ENCODE measurements around the gene ADAR.

The ADAR gene

DNA sequence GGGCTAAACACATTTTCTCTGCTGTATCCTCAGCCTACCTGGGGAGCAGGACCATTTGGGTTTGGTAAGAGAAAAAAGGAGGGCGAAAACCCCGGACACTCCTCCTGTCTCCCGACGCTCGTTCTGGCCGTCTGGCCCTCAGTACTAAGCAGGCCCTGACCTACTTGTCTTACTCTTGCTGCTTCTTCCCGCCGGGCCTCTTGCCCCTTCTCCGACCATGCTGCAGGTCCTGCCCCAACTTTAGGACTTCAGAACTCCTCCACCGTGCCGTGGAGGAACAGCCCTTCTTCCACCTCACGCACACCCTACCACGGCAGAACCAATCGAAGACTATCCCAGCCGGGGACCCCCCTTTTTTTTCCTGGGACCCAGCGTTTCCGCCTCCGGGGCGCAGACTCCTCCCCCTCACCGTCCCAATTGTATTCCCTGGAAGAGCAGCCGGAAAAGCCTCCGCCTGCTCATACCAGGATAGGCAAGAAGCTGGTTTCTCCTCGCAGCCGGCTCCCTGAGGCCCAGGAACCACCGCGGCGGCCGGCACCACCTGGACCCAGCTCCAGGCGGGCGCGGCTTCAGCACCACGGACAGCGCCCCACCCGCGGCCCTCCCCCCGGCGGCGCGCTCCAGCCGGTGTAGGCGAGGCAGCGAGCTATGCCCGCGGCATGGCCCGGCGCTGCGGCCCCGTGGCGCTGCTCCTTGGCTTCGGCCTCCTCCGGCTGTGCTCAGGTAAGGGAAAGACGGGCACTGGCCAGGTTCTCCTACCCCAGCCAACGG, 40.4 kb downstream of the ADAR start, which contains the start of gene CHRNB2:
Gene CHRNB2 (plus strand): TSS at position 393 of the 771 bp plus-strand sequence. CDS start 267 bp downstream, at position 660.
- Histone ChIP-seq H3K27me3 (ENCODE audit: control insufficient read depth, insufficient read depth, low read length) (peaks cover 9% of the 10 kb centered on the region), H3K27ac (ENCODE audit: low read length) (no peak within 1 kb of the TSS), H3K4me3 (ENCODE audit: low read length) (peak within 1 kb of the TSS; percentile 61), H3K9me3 (ENCODE audit: control insufficient read depth, low read depth, low read length) (no peaks in the 10 kb centered on the region), H3K4me1 (ENCODE audit: control insufficient read depth, low read depth, low read length) (peaks cover 6% of the 10 kb centered on the region), H3K36me3 (ENCODE audit: control insufficient read depth, low read depth, low read length) (no peaks in the 10 kb centered on the region), H3K9ac (ENCODE audit: low read length) (peak within 1 kb of the TSS; percentile 35)

DNA sequence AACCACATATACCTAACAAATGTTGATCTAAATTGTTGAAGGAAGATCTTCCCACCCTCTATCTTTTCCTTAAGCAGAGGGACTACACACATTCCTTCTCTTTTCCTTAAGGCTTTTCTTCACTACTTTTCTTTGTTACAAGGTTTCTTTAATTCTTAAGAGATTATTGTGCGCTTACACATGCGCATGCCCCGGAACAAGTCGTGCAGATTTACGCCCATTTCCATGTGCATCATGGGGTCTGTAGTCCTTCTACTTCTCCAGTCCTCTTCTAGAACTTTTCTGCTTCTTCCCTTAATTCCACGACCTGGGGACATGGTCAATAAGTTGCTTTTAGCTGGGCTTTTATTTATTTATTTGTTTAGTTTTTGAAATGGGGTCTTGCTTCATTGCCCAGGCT, 42.1 kb downstream of the ADAR start:
- Histone ChIP-seq H3K27me3 (ENCODE audit: control insufficient read depth, insufficient read depth, low read length) (peaks cover 9% of the 10 kb centered on the region), H3K9ac (ENCODE audit: low read length) (no peak overlapping the region), H3K4me1 (ENCODE audit: control insufficient read depth, low read depth, low read length) (peaks cover 6% of the 10 kb centered on the region), H3K9me3 (ENCODE audit: control insufficient read depth, low read depth, low read length) (no peaks in the 10 kb centered on the region), H3K4me3 (ENCODE audit: low read length) (no peak overlapping the region), H3K27ac (ENCODE audit: low read length) (no peak overlapping the region), H3K36me3 (ENCODE audit: control insufficient read depth, low read depth, low read length) (no peaks in the 10 kb centered on the region)

GRCh38 chr1:154559466-154560044, 48.4 kb downstream of the ADAR start:
- Histone ChIP-seq H3K36me3 (ENCODE audit: control insufficient read depth, low read depth, low read length) (peaks cover 15% of the 10 kb centered on the region), H3K4me1 (ENCODE audit: control insufficient read depth, low read depth, low read length) (peaks cover 24% of the 10 kb centered on the region), H3K9ac (ENCODE audit: low read length) (peak overlapping the region; percentile 63), H3K27me3 (ENCODE audit: control insufficient read depth, insufficient read depth, low read length) (no peaks in the 10 kb centered on the region), H3K9me3 (ENCODE audit: control insufficient read depth, low read depth, low read length) (no peaks in the 10 kb centered on the region), H3K27ac (ENCODE audit: low read length) (no peak overlapping the region), H3K4me3 (ENCODE audit: low read length) (peak overlapping the region; percentile 64)

DNA sequence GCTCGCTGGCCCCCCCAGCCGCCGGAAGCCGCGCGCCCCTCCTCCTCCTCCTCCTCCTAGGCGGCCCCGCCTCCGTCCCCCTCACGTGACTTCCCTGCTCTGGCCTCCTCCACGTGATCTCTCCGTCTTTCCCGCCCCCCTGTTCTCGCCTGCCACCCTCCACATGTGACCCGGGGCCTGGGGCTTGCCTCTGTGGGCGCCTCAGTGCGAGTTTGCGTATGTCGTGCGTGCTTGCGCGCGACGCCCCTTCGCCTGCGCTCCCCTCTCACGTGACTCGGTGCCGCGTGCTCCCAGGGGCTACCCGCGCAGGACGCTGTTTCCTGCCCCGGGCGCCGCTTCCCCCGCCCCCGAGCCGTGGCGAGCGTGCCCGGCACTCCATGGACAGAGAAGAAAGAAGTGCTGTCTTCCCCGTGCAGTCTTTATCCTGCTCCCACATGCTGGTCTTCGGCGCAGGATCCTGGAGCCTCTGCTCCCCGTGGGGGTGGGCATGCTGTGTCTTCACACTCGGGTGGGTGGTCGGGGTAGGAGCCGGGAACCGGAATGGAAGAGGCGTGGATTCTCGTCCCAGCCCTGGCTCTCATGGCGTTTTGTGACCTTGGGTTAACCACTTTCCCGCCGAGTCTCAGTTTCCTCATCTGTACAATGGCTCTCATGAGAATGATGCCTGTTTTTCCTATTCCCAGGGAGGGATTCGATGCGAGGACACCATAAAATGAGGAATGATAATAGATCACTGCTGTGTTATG, 49.1 kb downstream of the ADAR start:
- Histone ChIP-seq H3K36me3 (ENCODE audit: control insufficient read depth, low read depth, low read length) (peaks cover 21% of the 10 kb centered on the region), H3K4me3 (ENCODE audit: low read length) (peak overlapping the region; percentile 64), H3K27me3 (ENCODE audit: control insufficient read depth, insufficient read depth, low read length) (no peaks in the 10 kb centered on the region), H3K4me1 (ENCODE audit: control insufficient read depth, low read depth, low read length) (peaks cover 24% of the 10 kb centered on the region), H3K27ac (ENCODE audit: low read length) (no peak overlapping the region), H3K9me3 (ENCODE audit: control insufficient read depth, low read depth, low read length) (no peaks in the 10 kb centered on the region), H3K9ac (ENCODE audit: low read length) (peak overlapping the region; percentile 63)

- Histone ChIP-seq H3K9me3 (ENCODE audit: control insufficient read depth, low read depth, low read length) (no peaks in the 10 kb centered on the region), H3K9ac (ENCODE audit: low read length) (peak within 1 kb of the TSS; percentile 63)
Measured at GRCh38 chr1:154557939-154558719, 49.9 kb downstream of the ADAR start, which contains the start of gene UBE2Q1. TSS of gene UBE2Q1 (minus strand) at chr1:154558662. CDS start at chr1:154558553, 109 bp downstream.

GRCh38 chr1:154557248-154557938, 50.6 kb downstream of the ADAR start:
- no peak overlapping the region for H3K27ac ChIP-seq (ENCODE audit: low read length)
- peak overlapping the region; percentile 58 for H3K9ac ChIP-seq (ENCODE audit: low read length)
- peaks cover 36% of the 10 kb centered on the region for H3K36me3 ChIP-seq (ENCODE audit: control insufficient read depth, low read depth, low read length)
- no peaks in the 10 kb centered on the region for H3K27me3 ChIP-seq (ENCODE audit: control insufficient read depth, insufficient read depth, low read length)
- H3K4me1 ChIP-seq (ENCODE audit: control insufficient read depth, low read depth, low read length): peaks cover 24% of the 10 kb centered on the region
- peak overlapping the region; percentile 60 for H3K4me3 ChIP-seq (ENCODE audit: low read length)
- H3K9me3 ChIP-seq (ENCODE audit: control insufficient read depth, low read depth, low read length): no peaks in the 10 kb centered on the region

More at GRCh38 chr1:154557939-154558719, 49.9 kb downstream of the ADAR start, which contains the start of gene UBE2Q1:
- H3K27ac ChIP-seq (ENCODE audit: low read length): no peak within 1 kb of the TSS
- H3K4me3 ChIP-seq (ENCODE audit: low read length): peak within 1 kb of the TSS; percentile 64
- no peaks in the 10 kb centered on the region for H3K27me3 ChIP-seq (ENCODE audit: control insufficient read depth, insufficient read depth, low read length)
- peaks cover 29% of the 10 kb centered on the region for H3K36me3 ChIP-seq (ENCODE audit: control insufficient read depth, low read depth, low read length)
- H3K4me1 ChIP-seq (ENCODE audit: control insufficient read depth, low read depth, low read length): peaks cover 24% of the 10 kb centered on the region

DNA sequence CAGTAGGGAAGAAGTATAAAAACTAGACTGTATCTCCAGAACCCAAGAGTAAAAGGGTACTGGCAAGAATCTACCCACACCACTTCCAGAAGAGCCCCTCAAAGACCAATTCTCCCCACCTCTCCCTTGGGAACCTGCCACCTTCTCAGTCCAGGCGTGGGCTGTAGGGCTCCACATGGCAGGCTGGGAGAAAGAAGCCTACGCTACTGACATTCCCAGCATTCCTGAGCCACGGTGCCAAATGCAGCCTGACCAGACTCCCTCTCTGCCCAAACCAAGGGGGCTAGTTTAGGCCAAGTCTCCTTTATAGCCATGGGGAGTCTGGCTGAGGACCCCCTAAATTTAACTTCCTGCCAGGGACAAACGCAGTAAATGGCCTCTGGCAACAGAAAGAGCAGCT, 51.6 kb downstream of the ADAR start:
- Histone ChIP-seq H3K9ac (ENCODE audit: low read length) (peak overlapping the region; percentile 58), H3K36me3 (ENCODE audit: control insufficient read depth, low read depth, low read length) (peaks cover 46% of the 10 kb centered on the region), H3K4me1 (ENCODE audit: control insufficient read depth, low read depth, low read length) (peaks cover 24% of the 10 kb centered on the region), H3K9me3 (ENCODE audit: control insufficient read depth, low read depth, low read length) (no peaks in the 10 kb centered on the region), H3K27me3 (ENCODE audit: control insufficient read depth, insufficient read depth, low read length) (no peaks in the 10 kb centered on the region), H3K27ac (ENCODE audit: low read length) (peak overlapping the region; percentile 7), H3K4me3 (ENCODE audit: low read length) (peak overlapping the region; percentile 60)

- Histone ChIP-seq H3K4me1 (ENCODE audit: control insufficient read depth, low read depth, low read length) (peaks cover 19% of the 10 kb centered on the region), H3K9me3 (ENCODE audit: control insufficient read depth, low read depth, low read length) (no peaks in the 10 kb centered on the region), H3K27ac (ENCODE audit: low read length) (no peak overlapping the region), H3K4me3 (ENCODE audit: low read length) (no peak overlapping the region), H3K9ac (ENCODE audit: low read length) (no peak overlapping the region), H3K27me3 (ENCODE audit: control insufficient read depth, insufficient read depth, low read length) (no peaks in the 10 kb centered on the region), H3K36me3 (ENCODE audit: control insufficient read depth, low read depth, low read length) (peaks cover 71% of the 10 kb centered on the region)
Measured at GRCh38 chr1:154553056-154554030, 54.6 kb downstream of the ADAR start.

DNA sequence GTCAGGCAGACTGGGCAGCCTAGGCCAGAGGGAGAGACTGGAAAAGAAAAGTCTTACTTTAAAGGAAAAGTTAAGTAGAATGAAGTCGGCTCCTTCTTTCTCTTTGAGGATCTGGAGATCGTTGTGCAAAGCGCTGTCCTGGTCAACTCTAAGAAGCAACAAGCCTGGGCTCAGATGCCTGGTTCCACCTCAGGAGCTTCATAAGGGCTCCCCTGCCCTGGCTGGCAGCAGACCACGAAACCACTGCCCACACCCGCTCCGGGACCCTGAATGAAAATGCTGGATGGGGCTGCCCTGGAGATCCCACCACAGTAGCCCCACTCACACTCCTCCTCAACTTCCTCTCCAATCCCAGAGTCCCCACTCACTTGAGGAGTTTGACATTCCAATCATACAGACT, 56.0 kb downstream of the ADAR start:
- Histone ChIP-seq H3K4me1 (ENCODE audit: control insufficient read depth, low read depth, low read length) (peaks cover 12% of the 10 kb centered on the region), H3K36me3 (ENCODE audit: control insufficient read depth, low read depth, low read length) (peaks cover 71% of the 10 kb centered on the region), H3K4me3 (ENCODE audit: low read length) (no peak overlapping the region), H3K27me3 (ENCODE audit: control insufficient read depth, insufficient read depth, low read length) (no peaks in the 10 kb centered on the region), H3K9ac (ENCODE audit: low read length) (no peak overlapping the region), H3K27ac (ENCODE audit: low read length) (no peak overlapping the region), H3K9me3 (ENCODE audit: control insufficient read depth, low read depth, low read length) (no peaks in the 10 kb centered on the region)

DNA sequence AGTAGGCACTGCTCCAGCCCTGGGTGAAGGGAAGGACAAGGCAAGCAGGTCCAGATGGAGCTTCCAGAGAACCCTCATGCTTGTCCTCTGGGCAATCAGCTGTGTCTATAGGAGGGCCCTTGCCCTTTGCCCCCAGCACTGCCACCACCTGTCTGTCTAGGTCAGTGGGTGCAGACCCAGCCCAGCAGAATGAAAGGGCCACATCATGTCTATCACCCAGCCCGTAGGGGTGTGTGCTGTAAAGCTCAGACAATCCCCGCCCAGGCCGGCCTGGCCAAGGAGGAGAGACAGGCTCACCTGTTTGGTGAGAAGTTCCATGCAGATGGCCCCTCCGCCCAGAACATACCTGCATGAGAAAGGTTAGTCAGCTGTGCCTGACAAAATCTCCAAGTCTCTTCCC, 56.5 kb downstream of the ADAR start:
- H3K4me1 ChIP-seq (ENCODE audit: control insufficient read depth, low read depth, low read length): peaks cover 6% of the 10 kb centered on the region
- no peak overlapping the region for H3K4me3 ChIP-seq (ENCODE audit: low read length)
- no peaks in the 10 kb centered on the region for H3K27me3 ChIP-seq (ENCODE audit: control insufficient read depth, insufficient read depth, low read length)
- H3K27ac ChIP-seq (ENCODE audit: low read length): no peak overlapping the region
- H3K36me3 ChIP-seq (ENCODE audit: control insufficient read depth, low read depth, low read length): peaks cover 71% of the 10 kb centered on the region
- H3K9ac ChIP-seq (ENCODE audit: low read length): no peak overlapping the region
- no peaks in the 10 kb centered on the region for H3K9me3 ChIP-seq (ENCODE audit: control insufficient read depth, low read depth, low read length)
